Bronchial epithelial cell (primary cell): ENCODE measurements around the gene RBM19. TPM values are rescaled to one million over a fixed set of nuclear protein-coding genes. Genes with fewer than 3 reads are reported as not detected.

Source experiments
- DNase-seq: peaks from one replicate; pipeline ENCODE4 v3.0.0-alpha.2; 2010; ENCODE audit warnings: low read depth
- FAIRE-seq: peaks from 2 replicates; lab custom pipeline; 2011; peaks lifted over from hg19 to GRCh38; lab: Jason Lieb, UNC
- H3K27me3 ChIP-seq: 2 replicates; pipeline ENCODE4 v1.5.1; 2011; ENCODE audit warnings: low read length; ENCODE audit not compliant: control insufficient read depth, insufficient read depth
- H3K36me3 ChIP-seq: 2 replicates; pipeline ENCODE4 v1.5.1; 2011; ENCODE audit warnings: low read length; ENCODE audit not compliant: control insufficient read depth, insufficient read depth
- H3K4me3 ChIP-seq: 2 replicates; pipeline ENCODE4 v1.5.1; 2011; ENCODE audit warnings: mild to moderate bottlenecking, low read depth, low read length, control low read depth
- total RNA-seq: library from RNA; depleted of rRNA; stranded (reverse); fragments of >200 nt; gene quantifications from 2 replicates; pipeline ENCODE4 v1.2.1, GENCODE V29; 2014
- TF ChIP-seq, protein P1 (sequence below): IDR thresholded peaks from 2 replicates; pipeline ENCODE4 v1.5.1; 2011; ENCODE audit warnings: mild to moderate bottlenecking, moderate library complexity, low read length, control low read depth, inconsistent platforms; ENCODE audit not compliant: insufficient read depth, severe bottlenecking

The RBM19 gene
- total RNA-seq, 1 donor from 2014 or later = 19.0 TPM

DNA sequence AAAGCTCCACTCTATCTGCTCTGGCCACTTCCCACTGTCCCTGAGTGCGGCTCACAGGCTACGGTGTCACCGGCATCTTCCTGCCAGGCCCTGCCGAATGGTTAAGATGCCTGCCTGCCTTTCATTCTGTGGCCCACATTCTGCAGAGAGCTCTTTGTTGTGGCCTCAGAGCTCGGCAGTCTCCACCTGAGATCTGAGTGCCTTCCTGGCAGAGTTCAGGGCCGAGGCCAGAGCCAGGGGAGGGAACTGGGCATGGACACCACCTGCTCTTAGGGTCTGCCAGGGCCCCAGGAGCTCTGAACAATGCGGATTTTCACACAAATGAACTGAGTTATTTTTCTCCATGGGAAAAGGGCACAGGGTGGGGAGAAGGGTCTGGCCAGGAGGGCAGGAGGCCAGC, 127.2 kb downstream of the RBM19 start:
- FAIRE-seq = no peak
- H3K27me3 ChIP-seq = no peaks in the 10 kb centered on the region
- peaks cover 4% of the 10 kb centered on the region for H3K36me3 ChIP-seq
- TF ChIP-seq, protein P1, sequence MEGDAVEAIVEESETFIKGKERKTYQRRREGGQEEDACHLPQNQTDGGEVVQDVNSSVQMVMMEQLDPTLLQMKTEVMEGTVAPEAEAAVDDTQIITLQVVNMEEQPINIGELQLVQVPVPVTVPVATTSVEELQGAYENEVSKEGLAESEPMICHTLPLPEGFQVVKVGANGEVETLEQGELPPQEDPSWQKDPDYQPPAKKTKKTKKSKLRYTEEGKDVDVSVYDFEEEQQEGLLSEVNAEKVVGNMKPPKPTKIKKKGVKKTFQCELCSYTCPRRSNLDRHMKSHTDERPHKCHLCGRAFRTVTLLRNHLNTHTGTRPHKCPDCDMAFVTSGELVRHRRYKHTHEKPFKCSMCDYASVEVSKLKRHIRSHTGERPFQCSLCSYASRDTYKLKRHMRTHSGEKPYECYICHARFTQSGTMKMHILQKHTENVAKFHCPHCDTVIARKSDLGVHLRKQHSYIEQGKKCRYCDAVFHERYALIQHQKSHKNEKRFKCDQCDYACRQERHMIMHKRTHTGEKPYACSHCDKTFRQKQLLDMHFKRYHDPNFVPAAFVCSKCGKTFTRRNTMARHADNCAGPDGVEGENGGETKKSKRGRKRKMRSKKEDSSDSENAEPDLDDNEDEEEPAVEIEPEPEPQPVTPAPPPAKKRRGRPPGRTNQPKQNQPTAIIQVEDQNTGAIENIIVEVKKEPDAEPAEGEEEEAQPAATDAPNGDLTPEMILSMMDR = no peak
- no peak overlapping the region for H3K4me3 ChIP-seq
- DNase-seq = no peak

DNA sequence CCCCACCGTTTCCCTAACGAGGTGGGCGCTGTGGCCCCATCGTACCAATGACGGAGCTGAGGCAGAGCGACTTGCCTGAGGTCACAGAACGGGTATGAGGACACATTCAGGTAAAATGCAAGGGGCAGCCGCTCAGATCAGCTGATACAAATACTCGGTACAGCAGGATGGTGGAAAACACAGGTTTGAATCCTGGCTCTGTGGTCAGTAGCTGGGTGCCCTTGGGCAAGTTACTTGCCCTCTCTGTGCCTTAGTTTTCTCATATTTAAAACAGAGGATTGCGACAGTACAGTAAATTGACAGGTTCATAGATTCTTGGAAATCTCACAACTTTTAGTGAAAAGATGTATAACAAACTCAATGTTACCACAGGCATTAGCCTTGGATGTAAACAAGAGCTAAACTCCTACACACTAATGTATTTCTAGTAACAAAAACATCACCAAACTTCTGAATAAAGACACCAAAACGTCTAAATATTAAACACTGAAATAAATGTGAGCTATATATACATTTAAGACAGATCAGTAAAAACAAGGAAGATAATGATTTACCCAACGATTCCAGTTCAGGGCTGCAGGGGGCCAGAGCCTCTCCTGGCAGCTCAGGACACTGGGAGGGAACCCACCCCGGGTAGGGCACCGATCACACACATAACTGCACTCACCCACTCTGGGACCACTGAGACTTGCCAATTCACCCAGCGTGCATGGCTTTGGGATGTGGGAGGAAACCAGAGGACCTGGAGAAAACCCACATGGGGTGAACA, 128.4 kb downstream of the RBM19 start:
- Histone ChIP-seq H3K4me3 (no peak overlapping the region), H3K27me3 (no peaks in the 10 kb centered on the region), H3K36me3 (peaks cover 2% of the 10 kb centered on the region)
- TF ChIP-seq, protein P1 = no peak
- no peak for FAIRE-seq
- no peak for DNase-seq

DNA sequence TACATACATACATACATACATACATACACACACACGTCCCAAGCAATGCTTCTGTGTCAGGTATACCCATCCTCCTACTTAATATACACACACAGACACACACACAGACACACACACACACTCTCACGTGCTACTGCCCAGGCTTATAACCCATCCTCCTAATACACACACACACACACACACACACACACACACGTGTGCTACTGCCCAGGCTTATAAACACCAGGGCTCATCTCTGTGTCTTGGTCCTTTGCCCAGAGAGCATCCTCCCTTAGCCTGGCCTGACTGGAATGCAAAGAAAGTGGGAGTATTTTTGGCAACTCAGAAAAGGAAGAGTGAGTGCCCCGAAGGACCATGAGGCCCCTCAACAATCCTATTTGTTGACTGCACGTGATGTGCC, 129.0 kb downstream of the RBM19 start:
- FAIRE-seq (no peak), DNase-seq (no peak)
- TF ChIP-seq, protein P1 = no peak
- Histone ChIP-seq H3K36me3 (peaks cover 2% of the 10 kb centered on the region), H3K27me3 (no peaks in the 10 kb centered on the region), H3K4me3 (no peak overlapping the region)

DNA sequence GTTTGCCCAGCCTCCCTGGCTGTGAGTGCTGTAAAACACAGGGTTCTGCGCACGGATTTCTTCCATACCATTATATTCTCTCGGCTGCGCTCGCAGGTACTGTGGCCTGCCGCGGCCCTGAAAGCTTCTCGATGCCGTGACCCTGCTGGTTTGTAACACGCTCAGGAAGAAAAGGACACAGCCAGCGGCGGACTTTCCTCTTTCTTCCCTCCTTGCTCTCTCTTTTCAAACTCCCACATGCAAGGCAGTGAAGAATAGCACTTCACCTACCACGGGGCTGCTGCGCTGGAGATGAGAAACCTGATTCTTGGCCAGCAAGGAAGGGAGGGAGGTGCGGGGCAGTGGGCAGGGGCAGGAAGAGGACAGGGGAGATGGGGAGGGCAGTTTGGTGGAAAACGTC, 130.2 kb downstream of the RBM19 start:
- no peak for DNase-seq
- TF ChIP-seq, protein P1 = no peak
- no peak for FAIRE-seq
- Histone ChIP-seq H3K27me3 (no peaks in the 10 kb centered on the region), H3K4me3 (no peak overlapping the region), H3K36me3 (peaks cover 2% of the 10 kb centered on the region)

DNA sequence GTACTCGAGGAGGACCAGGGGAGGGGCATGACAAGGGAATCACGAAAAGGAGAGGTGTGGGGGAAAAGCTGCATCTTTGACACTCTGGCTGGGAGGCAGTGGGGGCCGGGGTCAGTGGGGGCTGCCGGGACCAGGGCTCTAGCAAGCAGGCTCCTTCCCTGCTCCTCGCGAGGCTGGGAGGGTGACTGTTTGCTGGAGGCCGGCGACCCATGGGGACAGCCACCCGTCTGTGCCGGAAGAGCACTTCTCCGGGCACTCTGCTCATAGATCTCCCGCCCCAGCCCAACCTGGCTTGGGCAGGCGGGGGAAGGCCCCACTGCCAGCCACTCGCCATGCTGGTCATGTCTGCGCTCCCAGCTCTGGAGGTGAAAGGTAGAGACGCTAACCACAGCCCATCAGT, 130.7 kb downstream of the RBM19 start:
- Histone ChIP-seq H3K27me3 (no peaks in the 10 kb centered on the region), H3K4me3 (no peak overlapping the region), H3K36me3 (peaks cover under 1% of the 10 kb centered on the region)
- TF ChIP-seq, protein P1 = no peak
- DNase-seq = no peak
- FAIRE-seq = no peak

DNA sequence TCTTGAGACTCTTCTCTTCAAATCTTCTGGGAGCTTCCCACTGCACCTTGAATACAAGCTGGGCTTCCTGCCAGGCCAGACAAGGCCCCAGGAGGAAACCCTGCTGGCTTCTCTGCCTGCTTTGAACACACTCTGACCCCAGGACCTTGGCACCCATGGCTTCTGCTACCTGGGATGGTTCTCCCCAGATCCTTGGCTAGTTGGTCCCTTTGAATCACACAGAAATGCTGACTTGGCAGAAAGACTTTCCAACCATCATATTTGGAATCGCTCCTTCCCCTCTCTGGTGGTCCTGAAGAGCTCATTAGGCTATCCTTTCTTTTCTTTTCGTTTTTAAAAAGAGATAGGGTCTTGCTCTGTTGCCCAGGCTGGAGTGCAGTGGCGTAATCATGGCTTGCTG, 132.7 kb downstream of the RBM19 start:
- TF ChIP-seq, protein P1 = no peak
- Histone ChIP-seq H3K27me3 (no peaks in the 10 kb centered on the region), H3K36me3 (no peaks in the 10 kb centered on the region), H3K4me3 (no peak overlapping the region)
- DNase-seq (no peak), FAIRE-seq (no peak)
